Measurements from ENCODE around the gene PKLR. TPM values are rescaled to one million over a fixed set of nuclear protein-coding genes. Genes with fewer than 3 reads are reported as not detected.

PKLR gene
- total and polyA plus RNA-seq, 2 of the 4 experiments (the other 2 are of a cell fraction) = 0.03 TPM; not detected in 1

- H3K23ac ChIP-seq (ENCODE audit: low read depth, low read length) = no peak overlapping the region
- no peak overlapping the region for H2BK5ac ChIP-seq (ENCODE audit: low read depth, low read length, poor library complexity, severe bottlenecking)
- DNase-seq = no peak
- H3K4me1 ChIP-seq (ENCODE audit: control insufficient read depth, insufficient read depth, low read length) = peaks cover 17% of the 10 kb centered on the region
- H3K18ac ChIP-seq (ENCODE audit: low read depth, low read length) = no peak overlapping the region
- H2AK5ac ChIP-seq (ENCODE audit: low read depth, low read length) = peak overlapping the region; percentile 97; the same call in 1 of the 2 replicates
- CTCF ChIA-PET = no interaction called here
- no peak overlapping the region for H3K56ac ChIP-seq (ENCODE audit: extremely low read depth, insufficient read depth, low read length)
- no peak overlapping the region for H4K5ac ChIP-seq (ENCODE audit: low read depth, low read length)
- BruUV-seq (replicated peaks) = no TSS peak
- no peak overlapping the region for H3K4me3 ChIP-seq (ENCODE audit: insufficient read depth, low read depth, low read length)
- dilution Hi-C loops (cut with HindIII; ENCODE audit: low sequenced_read_pairs, unreplicated experiment) = no loop called here
- peaks cover 4% of the 10 kb centered on the region; the same call in 1 of the 2 replicates for H3K9me1 ChIP-seq (ENCODE audit: insufficient read depth, low read length)
- 100% methylated on average over 3 of the region's 5 CpGs; no CpG with 5 or more reads in 1 of the 2 experiments for WGBS, 2 experiments (ENCODE audit: extremely low coverage in 2 of 2, insufficient read length in 1 of 2)
- peak overlapping the region; percentile 71; the same call in 1 of the 2 replicates for H3K14ac ChIP-seq (replicated peaks; ENCODE audit: low read depth, low read length)
- no peak overlapping the region for H2BK15ac ChIP-seq (ENCODE audit: low read depth, low read length)
- no peaks in the 10 kb centered on the region for H3K9me3 ChIP-seq (ENCODE audit: control insufficient read depth, insufficient read depth, low read length)
- H3K4ac ChIP-seq (ENCODE audit: low read depth, low read length) = 0 out of 2 replicates have a peak overlapping the region, but pooled peaks have one; percentile 29
- intact Hi-C loops (cut with micrococcal nuclease) = loop anchor here (5.0 kb wide), 1 partner anchor 339 kb away; no protein-coding TSS in a partner anchor
- H3K27ac ChIP-seq (ENCODE audit: insufficient read depth, low read length) = no peak overlapping the region
- in situ Hi-C loops (cut with MboI; ENCODE audit: low sequenced_read_pairs) = no loop called here
- H2AFZ ChIP-seq (replicated peaks; ENCODE audit: low read length, poor library complexity) = peak overlapping the region; percentile 63
- no peak overlapping the region for H2BK120ac ChIP-seq (ENCODE audit: low read depth, low read length)
- peak overlapping the region; percentile 99 for H2AK9ac ChIP-seq (replicated peaks; ENCODE audit: low read depth, low read length, poor library complexity)
- H4K20me1 ChIP-seq (ENCODE audit: insufficient read depth, low read length) = no peaks in the 10 kb centered on the region
- POLR2A ChIA-PET (ENCODE audit: unreplicated experiment) = no interaction called here
- peak overlapping the region in 1 of 2 experiments; percentile 57; a peak in 2 of 4 replicates for H4K8ac ChIP-seq (ENCODE audit: low read depth in 2 of 2, low read length in 2 of 2)
- no peaks in the 10 kb centered on the region for H3K27me3 ChIP-seq (ENCODE audit: control insufficient read depth, insufficient read depth, low read length)
- H3K36me3 ChIP-seq (ENCODE audit: control insufficient read depth, insufficient read depth, low read length) = peaks cover 18% of the 10 kb centered on the region
- H2BK20ac ChIP-seq (ENCODE audit: low read depth, low read length) = no peak overlapping the region
- H3K79me1 ChIP-seq (ENCODE audit: low read depth in 1 of 2, low read length in 2 of 2) = peaks cover 12 to 42% of the 10 kb centered on the region in 2 experiments
- TF ChIP-seq BHLHE40 (IDR thresholded peaks at IDR 0.05; ENCODE audit: low read depth, low read length) = no peak
- TF ChIP-seq USF2 (IDR thresholded peaks at IDR 0.05; ENCODE audit: low read depth, low read length) = no peak
- TF ChIP-seq MXI1 (IDR thresholded peaks at IDR 0.05; ENCODE audit: borderline replicate concordance, low read depth, low read length) = no peak
- TF ChIP-seq RCOR1 (IDR thresholded peaks at IDR 0.05; ENCODE audit: insufficient replicate concordance, low read length) = no peak
- no peak for TF ChIP-seq RFX5 (IDR thresholded peaks at IDR 0.05; ENCODE audit: low read depth, low read length)
- TF ChIP-seq SMC3 (IDR thresholded peaks at IDR 0.05; ENCODE audit: low read depth, low read length) = no peak
- no peak for TF ChIP-seq MAFK (IDR thresholded peaks at IDR 0.05; ENCODE audit: low read depth, low read length)
- no peak for TF ChIP-seq FOS (IDR thresholded peaks at IDR 0.05; ENCODE audit: low read depth, low read length)
- no peak for TF ChIP-seq CHD1 (IDR thresholded peaks at IDR 0.05; ENCODE audit: low read depth, low read length)
- no peak for TF ChIP-seq CEBPB (IDR thresholded peaks at IDR 0.05; ENCODE audit: low read depth, low read length)
- TF ChIP-seq MAZ (IDR thresholded peaks at IDR 0.05; ENCODE audit: borderline replicate concordance, low read depth, low read length) = no peak
- TF ChIP-seq ELK1 (IDR thresholded peaks at IDR 0.05; ENCODE audit: borderline replicate concordance, low read depth, low read length) = no peak
- no peak for TF ChIP-seq POLR2A (IDR thresholded peaks at IDR 0.05; ENCODE audit: low read depth, low read length)
- TF ChIP-seq RAD21 (IDR thresholded peaks at IDR 0.05; ENCODE audit: low read length) = no peak
- no peak for TF ChIP-seq NFE2L2 (IDR thresholded peaks at IDR 0.05; ENCODE audit: low read depth, low read length)
- TF ChIP-seq CTCF (conservative IDR thresholded peaks at IDR 0.05; ENCODE audit: low read depth, low read length) = no peak
- no peak overlapping the region for H3K9ac ChIP-seq (ENCODE audit: low read depth, low read length)
- peak overlapping the region; percentile 100; the same call in 1 of the 2 replicates for H3K4me2 ChIP-seq (ENCODE audit: low read depth, low read length)
- no peak overlapping the region for H4K91ac ChIP-seq (ENCODE audit: insufficient read depth, low read depth, low read length)
- ATAC-seq (ENCODE audit: low read depth) = no peak
Observed at GRCh38 chr1:155253208-155253607, 48.0 kb downstream of the PKLR start.
